KMS-11 (cell line): Measurements from ENCODE around the gene TTC28.

Experiments used
- H2AFZ ChIP-seq: fragments of 200-600 bp; sonication (generic); 2 replicates; pipeline ENCODE4 v1.6.1; 2016; ENCODE audit warnings: antibody characterized with exemption, mixed run types, low read depth
- H3K27ac ChIP-seq: fragments of 200-600 bp; sonication (generic); 2 replicates; pipeline ENCODE4 v1.6.1; 2016; ENCODE audit warnings: mild to moderate bottlenecking, mixed run types
- H3K27me3 ChIP-seq: fragments of 200-600 bp; sonication (generic); 2 replicates; pipeline ENCODE4 v1.6.1; 2017; ENCODE audit warnings: mild to moderate bottlenecking, low read depth, mixed run types, moderate library complexity; ENCODE audit not compliant: insufficient read depth
- H3K36me3 ChIP-seq: fragments of 200-600 bp; sonication (generic); 2 replicates; pipeline ENCODE4 v1.6.1; 2017; ENCODE audit warnings: mild to moderate bottlenecking, mixed run types; ENCODE audit not compliant: insufficient read depth
- H3K4me1 ChIP-seq: fragments of 200-600 bp; sonication (generic); 2 replicates; pipeline ENCODE4 v1.6.1; 2016; ENCODE audit warnings: mild to moderate bottlenecking, low read depth, mixed run types; ENCODE audit not compliant: poor library complexity, severe bottlenecking
- H3K4me2 ChIP-seq: fragments of 200-600 bp; sonication (generic); 2 replicates; pipeline ENCODE4 v1.7.0; 2016; ENCODE audit warnings: mild to moderate bottlenecking, mixed run types
- H3K4me3 ChIP-seq: fragments of 200-600 bp; sonication (generic); IDR thresholded peaks from 2 replicates; pipeline ENCODE4 v1.6.1; 2017; ENCODE audit warnings: low read depth, low read length, mixed read lengths; ENCODE audit not compliant: insufficient read depth
- H3K79me2 ChIP-seq: fragments of 200-600 bp; sonication (generic); 2 replicates; pipeline ENCODE4 v1.6.1; 2016; ENCODE audit warnings: low read depth, mixed run types; ENCODE audit not compliant: insufficient read depth
- H3K9ac ChIP-seq: fragments of 200-600 bp; sonication (generic); 2 replicates; pipeline ENCODE4 v1.6.1; 2016; ENCODE audit warnings: mild to moderate bottlenecking, mixed run types
- H4K20me1 ChIP-seq: fragments of 200-600 bp; sonication (generic); 2 replicates; pipeline ENCODE4 v1.6.1; 2016; ENCODE audit warnings: mild to moderate bottlenecking, mixed run types; ENCODE audit not compliant: insufficient read depth
- CTCF ChIP-seq: fragments of 200-600 bp; sonication (generic); conservative IDR thresholded peaks from 2 replicates; pipeline ENCODE4 v1.6.1; 2017; ENCODE audit warnings: low read depth, mild to moderate bottlenecking, antibody characterized with exemption, low read length, moderate library complexity, mixed read lengths

TTC28 gene

GRCh38 chr22:27984001-27984695, 695.5 kb downstream of the TTC28 start:
- no peak overlapping the region for H3K4me3 ChIP-seq
- no peak overlapping the region for H3K4me2 ChIP-seq
- no peaks in the 10 kb centered on the region for H3K27me3 ChIP-seq
- no peak overlapping the region for H2AFZ ChIP-seq
- H3K36me3 ChIP-seq = no peaks in the 10 kb centered on the region
- no peaks in the 10 kb centered on the region for H3K4me1 ChIP-seq
- no peak for TF ChIP-seq CTCF
- H3K9ac ChIP-seq = no peak overlapping the region
- H4K20me1 ChIP-seq = no peaks in the 10 kb centered on the region
- no peak overlapping the region for H3K27ac ChIP-seq
- H3K79me2 ChIP-seq = no peaks in the 10 kb centered on the region

- no peak overlapping the region for H3K4me2 ChIP-seq
- H3K4me3 ChIP-seq = no peak overlapping the region
- H4K20me1 ChIP-seq = no peaks in the 10 kb centered on the region
- H3K27me3 ChIP-seq = no peaks in the 10 kb centered on the region
- no peaks in the 10 kb centered on the region for H3K79me2 ChIP-seq
- H3K9ac ChIP-seq = no peak overlapping the region
- no peak overlapping the region for H3K27ac ChIP-seq
- H3K4me1 ChIP-seq = no peaks in the 10 kb centered on the region
- no peak overlapping the region for H2AFZ ChIP-seq
- H3K36me3 ChIP-seq = no peaks in the 10 kb centered on the region
- TF ChIP-seq CTCF = no peak
Measured at GRCh38 chr22:27983361-27983791, 696.3 kb downstream of the TTC28 start.

GRCh38 chr22:27982630-27983180, 696.9 kb downstream of the TTC28 start:
- H3K27ac ChIP-seq = no peak overlapping the region
- TF ChIP-seq CTCF = no peak
- no peaks in the 10 kb centered on the region for H3K4me1 ChIP-seq
- no peak overlapping the region for H2AFZ ChIP-seq
- H3K36me3 ChIP-seq = no peaks in the 10 kb centered on the region
- no peaks in the 10 kb centered on the region for H3K27me3 ChIP-seq
- H3K4me2 ChIP-seq = no peak overlapping the region
- no peaks in the 10 kb centered on the region for H4K20me1 ChIP-seq
- no peak overlapping the region for H3K9ac ChIP-seq
- no peaks in the 10 kb centered on the region for H3K79me2 ChIP-seq
- H3K4me3 ChIP-seq = no peak overlapping the region

- Histone ChIP-seq H3K9ac (no peak overlapping the region), H3K27ac (no peak overlapping the region), H3K36me3 (no peaks in the 10 kb centered on the region), H4K20me1 (no peaks in the 10 kb centered on the region), H3K4me3 (no peak overlapping the region), H2AFZ (no peak overlapping the region), H3K4me2 (no peak overlapping the region), H3K27me3 (no peaks in the 10 kb centered on the region), H3K4me1 (no peaks in the 10 kb centered on the region), H3K79me2 (no peaks in the 10 kb centered on the region)
- TF ChIP-seq CTCF = no peak
Measured at GRCh38 chr22:27982106-27982505, 697.5 kb downstream of the TTC28 start.
